CD4-positive, alpha-beta T cell treated with Interleukin-10 for 1 hour (primary cell): ENCODE measurements around the gene FNBP1.
"Not testable (repeated sequence)": the region's sequence is repeated elsewhere in the genome, so short reads cannot be mapped to it uniquely, and the experiment has no call there.

ENCODE experiments used
- DNase-seq: peaks from one replicate; pipeline ENCODE4 v3.0.0-alpha.2; 2020

The FNBP1 gene

DNA sequence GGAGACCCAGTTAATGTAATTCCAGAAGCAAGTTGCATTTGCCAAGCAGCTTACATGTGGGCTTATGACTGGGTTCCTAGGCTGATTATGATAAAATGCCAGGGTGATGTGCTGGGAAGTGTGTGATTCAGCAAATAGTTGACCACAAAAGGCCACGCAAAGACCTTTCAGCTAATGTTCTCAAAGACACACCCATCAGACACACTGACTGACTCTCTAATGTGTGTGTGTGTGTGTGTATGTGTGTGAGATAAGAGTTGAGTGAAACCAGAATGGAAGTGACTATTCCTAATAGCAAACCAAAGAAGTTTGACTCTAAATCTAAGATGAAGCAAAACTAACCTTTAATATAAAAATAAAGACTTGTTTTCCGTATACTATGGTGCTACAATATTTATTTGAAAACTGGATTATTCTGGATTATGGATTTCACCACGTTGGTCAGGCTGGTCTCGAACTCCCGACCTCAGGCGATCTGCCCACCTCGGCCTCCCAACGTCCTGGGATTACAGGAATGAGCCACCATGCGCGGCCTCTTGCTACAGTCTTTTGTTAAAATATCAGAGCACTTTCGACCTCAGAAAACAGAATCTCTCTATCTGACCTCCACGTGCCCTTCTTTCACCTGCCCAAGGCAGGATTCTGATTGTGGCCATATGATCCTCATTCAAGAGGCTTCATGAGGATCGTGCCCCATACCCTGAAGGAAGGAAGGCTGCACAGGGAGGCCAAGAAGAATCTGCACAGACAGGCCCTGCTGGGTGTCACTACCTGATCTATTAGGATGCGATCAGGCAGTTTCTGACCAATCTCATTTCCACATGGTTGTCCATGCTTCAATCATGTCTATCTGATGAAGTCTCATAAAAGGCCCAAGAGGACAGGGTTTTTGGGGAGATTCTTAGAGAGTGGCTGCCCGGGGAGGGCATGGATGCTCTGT is 132.1 kb downstream of the FNBP1 start:
- DNase-seq, result no peak

DNA sequence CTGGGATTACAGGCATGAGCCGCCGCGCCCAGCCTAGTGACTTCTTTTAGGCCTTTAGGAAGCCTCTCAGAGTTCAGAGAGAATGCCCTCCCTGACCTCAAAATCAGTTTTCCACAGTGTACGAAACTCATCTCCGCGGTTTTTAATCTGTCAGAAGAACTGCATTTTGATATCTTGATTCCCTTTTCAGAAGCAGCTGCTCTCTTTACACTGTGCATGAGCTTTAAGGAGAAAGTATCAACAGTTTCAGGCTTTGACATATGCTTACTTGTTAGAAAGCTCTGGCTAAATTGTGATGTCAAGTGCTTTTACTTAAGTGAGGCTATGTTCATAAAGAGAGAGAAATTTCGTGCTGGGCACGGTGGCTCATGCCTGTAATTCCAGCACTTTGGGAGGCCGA is 133.1 kb downstream of the FNBP1 start:
- DNase-seq, result no peak

DNA sequence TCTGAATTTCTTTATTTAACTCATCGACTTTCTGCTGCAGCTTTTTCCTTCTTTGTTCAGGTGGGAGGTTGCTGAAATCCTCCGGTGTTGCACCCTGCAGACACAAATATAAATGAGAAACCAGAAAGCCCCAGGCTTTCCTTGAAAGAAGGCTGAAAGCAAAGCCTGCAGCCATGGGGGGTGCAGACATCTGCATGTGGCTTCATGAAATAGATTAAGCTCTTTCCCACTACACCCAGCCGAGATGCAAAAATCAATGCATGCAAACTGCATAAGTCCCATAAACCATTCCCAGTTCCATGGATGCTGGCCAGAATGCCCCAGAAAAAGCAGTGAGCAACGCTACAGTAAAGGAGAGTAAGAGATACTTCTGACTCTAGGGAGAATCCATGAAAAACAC is 134.1 kb downstream of the FNBP1 start:
- DNase-seq, result no peak

DNA sequence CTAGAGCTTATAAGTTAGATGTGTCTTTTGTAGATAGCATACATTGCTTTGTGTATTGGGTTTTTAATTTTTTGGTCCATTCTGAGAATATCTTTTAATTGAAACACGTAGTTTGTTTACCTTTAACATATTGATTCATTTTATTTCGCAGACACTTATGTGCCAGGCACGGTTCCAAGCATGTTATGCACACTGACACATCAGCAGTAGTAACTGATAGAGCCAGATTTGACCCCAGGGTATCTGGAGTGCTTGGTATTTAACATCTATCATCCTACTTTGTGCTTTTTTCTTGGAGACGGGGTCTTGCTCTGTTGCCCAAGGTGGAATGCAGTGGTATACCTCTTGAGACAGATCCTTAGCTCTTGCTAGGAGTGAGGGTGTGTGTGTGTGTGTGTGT is 135.8 kb downstream of the FNBP1 start:
- no peak for DNase-seq

DNA sequence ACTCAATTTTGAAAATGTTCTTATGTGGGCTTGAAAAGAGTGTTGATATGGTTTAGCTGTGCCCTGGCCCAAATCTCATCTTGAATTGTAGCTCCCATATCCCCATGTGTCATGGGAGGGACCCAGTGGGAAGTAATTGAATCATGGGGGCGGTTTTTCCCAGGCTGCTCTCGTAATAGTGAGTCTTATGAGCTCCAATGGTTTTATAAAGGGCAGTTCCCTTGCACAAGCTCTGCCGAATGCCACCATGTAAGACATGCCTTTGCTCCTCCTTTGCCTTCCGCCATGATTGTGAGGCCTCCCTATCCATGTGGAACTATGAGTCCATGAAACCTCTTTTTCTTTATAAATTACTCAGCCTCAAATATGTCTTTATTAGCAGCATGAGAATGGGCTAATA is 136.7 kb downstream of the FNBP1 start:
- no peak for DNase-seq

DNA sequence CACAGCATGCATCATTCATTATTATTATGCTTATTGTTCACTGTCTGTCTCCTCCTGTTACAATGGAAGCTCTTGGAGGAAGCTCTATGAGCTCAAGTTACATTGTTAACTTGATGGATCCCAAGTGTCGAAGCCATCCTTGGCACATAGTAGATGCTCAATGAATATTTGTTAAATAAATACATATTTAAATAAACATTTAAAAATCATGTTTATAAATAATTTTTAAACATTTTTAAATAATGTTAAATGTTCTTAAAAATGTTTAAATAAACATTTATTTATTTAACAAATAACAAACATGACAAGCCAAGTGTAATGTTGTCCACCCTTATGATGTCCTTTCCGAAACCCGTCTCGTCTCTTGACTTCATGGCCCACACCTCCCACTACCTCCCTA is 138.3 kb downstream of the FNBP1 start:
- DNase-seq, result no peak

DNA sequence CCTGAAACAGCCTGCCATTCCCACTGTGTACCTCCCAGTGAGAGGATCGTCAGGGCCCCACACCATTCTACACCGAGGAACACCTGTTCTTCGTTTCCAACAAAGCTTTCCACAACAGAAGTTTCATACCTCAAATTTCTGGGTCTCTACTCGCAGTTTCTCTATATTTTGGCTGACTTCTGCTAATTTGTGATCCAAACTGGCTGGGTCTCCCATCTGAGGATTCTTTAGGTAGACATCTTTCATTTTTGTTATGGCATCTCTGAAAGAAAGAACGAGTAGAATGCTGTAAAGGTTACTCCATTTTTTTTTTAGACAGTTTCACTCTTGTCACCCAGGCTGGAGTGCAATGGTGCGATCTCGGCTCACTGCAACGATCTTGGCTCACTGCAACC is 140.3 kb downstream of the FNBP1 start:
- no peak for DNase-seq

DNA sequence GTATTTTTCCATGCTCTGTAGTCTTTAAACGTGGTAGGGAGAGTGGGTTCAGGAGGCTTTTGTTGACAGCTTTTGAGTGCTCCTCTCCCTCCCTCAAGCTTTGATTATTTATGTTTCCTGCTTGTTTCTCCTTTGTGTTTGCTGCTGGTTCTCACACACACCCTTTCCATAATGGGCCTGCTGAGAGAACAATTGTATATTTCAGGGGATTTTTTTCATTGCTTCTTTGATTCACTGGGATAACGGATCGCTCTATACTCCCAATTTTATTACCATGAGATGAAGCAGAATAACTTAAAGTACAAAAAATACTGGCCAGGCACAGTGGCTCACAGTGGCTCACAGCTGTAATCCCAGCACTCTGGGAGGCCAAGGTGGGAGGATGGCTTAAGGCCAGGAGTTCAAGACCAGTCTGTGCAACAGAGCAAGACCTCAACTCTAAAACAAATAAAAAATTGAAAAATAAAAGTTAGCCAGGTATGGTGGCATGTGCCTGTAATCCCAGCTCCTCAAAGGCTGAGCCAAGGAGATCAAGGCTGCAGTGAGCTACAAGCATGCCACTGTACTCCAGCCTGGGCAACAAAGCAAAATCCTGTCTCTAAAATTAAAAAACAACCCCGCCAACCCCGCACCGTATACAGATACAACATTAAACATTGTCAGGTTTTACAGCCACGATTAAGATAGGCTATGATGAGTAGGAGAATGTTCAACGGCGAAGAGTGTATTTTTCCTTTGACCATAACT is 140.8 kb downstream of the FNBP1 start:
- no peak for DNase-seq

DNA sequence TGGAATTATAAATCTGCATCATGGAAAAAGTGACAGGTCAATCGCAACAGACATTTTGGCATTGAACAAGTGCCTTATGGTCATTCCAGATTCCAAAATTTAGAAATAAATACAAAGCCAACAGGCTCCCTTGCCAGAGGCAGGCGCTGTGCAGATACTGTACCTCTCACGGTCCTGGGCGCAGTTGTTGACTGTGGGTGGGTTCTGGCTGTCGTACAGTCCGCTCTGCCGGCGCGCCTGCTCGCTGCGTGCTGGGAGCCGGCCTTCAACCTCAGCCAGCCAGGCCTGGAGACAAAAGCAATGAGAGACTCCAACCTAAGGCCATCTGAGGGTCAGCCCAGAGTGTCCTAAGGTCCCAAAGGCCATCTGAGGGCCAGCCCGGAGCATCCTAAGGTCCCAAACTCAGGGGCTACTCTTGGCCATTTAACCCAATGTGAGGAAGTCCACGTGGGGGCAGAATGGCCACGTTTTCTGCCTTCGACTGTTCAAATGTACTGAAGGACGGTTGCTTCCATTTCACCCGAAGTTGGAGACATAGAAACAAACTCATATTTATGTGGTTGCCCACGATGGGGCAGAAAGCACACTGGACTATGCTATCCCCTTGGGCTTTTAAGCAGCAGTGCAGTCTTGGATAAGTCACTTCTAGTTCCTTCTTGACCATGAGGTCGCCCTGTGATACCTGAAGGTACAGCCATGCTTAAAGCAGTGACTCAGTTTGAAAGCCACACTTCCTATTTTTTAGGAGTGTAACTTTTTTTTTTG is 142.5 kb downstream of the FNBP1 start:
- no peak for DNase-seq

DNA sequence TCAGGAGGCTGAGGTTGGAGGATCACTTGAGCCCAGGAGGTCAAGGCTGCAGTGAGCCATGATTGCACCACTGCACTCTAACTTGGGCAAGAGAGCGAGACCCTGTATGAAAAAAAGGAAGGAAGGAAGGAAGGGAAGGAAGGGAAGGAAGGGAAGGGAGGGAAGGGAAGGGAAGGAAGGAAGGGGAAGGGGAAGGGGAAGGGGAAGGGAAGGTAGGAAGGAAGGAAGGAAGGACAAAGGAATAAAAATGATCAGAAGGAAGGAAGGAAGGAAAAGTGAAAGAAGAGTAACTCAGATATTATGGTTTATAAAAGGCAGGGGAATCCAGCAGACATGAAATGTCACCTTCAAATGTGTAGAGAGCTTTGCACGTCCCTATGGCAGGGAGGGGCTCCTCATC is 143.4 kb downstream of the FNBP1 start:
- no peak for DNase-seq

DNA sequence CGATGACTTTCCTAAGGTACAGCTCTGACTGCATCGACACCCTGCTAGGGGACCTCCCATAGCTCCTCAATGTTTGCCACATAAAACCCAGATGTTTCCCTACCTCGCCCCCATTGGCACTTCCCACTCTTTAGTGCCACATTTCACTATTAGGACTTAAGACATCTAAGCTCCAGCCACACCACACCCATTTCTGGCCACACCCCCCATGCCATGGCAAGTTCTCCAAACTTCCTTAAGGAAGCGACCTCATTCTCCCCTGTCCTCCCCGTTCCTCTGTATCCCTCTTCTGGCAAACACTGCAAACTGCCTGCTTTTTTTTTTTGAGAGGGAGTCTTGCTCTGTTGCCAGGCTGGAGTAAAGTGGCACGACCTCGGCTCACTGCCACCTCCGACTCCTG is 144.8 kb downstream of the FNBP1 start:
- DNase-seq, result no peak

DNA sequence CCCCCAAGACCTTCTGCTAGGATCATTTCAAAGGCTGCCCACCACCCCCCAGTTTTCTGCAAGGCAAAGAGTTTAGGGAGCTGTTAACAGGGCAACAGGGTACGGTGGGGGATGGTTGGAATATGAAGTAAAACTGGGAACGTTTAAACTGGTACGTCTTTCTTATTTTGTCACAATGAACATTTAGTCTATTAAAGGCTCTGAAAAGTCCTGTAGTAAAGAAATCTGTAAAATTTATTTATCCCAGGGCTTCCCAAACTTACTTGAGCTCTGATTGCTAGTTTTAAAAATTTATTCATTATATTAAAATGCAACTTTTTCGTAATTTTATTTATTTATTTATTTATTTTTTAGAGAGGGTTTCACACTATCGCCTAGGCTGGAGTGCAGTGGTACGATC is 145.7 kb downstream of the FNBP1 start:
- no peak for DNase-seq

DNA sequence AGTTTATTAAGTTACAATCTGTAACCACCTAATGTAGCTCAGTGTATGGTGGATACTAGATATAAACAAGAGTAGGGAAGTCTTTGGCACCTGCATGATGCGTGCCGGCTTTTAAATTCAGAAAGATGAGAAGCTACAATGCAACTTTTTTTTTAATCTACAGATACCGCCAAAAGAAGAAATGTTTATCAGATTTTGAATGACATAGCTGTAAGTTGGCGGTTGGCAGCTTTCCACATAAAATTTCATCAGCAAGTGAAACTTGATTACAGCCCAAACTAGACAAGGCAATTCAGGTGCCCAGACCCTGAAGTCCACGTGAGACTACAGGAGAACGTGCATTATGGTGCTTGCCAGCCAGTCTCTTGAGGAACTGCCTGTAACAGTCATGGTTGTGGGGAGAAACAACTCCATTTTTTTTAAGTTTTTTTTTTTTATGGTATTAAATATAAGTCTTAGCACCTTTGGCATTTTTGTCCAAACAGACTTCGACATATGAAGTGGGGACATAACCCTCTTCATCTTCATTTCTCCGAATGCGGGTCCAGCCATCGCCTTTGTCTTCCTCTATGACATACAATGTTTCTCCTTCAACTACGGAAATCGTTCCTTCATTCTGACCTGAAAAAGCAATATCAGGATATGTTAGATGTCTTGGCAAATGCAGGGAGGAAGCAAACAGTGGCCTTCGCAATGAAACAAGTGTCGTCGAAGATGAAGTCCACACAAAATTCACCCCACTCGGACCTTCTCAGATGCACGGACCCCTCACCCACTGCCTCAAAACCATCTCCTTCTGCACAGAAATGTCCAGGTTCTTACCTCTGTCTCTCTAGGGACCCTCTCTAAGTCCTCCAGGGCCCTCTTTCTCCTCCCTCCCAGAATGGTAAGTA is 147.4 kb downstream of the FNBP1 start:
- peak; percentile 59 for DNase-seq

DNA sequence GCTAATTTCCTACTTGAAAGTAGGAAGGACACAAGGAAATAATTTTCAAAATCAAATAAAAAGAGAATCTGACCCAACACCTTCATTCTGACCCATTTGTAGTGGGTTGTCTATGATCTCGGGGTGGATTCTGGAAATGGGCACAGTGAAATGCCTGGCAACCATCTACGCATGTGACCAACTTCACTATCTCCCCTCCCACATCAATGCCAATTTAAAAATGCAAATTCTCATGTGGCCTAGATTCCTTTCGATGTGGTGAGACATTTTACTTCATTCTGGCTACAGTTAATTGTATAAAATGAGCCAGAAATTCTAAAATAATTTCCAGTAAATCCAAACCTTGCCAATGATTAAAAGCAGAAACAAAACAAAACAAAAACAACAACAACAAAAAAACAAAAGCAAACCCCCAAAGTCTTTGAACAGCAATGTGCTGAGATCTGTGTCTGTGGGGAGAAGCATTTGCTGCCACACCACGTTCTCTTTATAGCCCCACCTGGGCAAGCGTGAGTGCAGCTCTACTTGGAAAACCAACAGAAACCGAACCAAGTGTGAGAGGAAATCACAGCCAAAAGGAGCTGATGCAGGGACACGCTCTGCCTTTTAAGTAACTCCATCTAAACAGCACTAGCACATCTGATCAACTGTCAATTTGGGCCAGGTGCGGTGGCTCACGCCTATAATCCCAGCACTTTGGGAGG is 148.7 kb downstream of the FNBP1 start:
- peak; percentile 70 for DNase-seq

DNA sequence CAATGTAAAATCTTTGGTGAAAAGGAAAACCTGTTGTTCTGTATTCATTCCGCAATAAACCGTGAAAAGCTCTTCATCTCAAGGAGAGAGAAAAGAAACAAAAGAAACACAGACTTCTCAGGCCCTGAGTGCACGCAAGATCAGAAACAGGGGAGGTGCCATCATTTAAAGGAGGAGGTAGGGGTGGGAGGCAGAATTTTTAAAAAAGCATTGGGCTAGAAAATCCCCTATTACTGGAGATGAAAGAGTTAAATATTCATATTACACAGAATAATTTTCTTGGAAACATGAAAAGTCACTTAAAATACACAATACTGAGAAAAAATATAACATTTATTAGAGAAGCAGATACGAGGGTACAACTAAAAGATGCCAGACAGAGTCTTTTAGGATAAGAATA is 151.4 kb downstream of the FNBP1 start:
- DNase-seq, result peak; percentile 41

DNA sequence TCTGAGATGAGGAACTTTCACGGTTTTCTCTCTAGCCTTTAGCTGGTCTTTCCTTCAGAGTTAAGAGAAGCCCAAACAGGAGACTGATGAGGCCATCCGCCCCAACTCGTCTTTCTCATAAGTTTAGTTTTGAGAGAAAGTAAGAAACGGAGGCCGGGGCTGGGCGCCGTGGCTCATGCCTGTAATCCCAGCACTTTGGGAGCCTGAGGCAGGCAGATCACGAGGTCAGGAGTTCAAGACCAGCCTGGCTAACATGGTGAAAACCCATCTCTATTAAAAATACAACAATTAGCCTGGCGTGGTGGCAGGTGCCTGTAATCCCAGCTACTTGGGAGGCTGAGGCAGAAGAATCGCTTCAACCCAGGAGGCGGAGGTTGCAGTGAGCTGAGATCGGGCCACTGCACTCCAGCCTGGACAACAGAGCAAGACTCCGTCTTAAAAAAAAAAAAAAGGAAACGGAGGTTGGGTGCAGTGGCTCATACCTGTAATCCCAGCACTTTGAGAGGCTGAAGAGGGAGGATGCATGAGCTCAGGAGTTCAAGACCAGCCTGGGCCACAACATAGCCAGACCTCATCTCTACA is 152.2 kb downstream of the FNBP1 start:
- not testable (repeated sequence) for DNase-seq

DNA sequence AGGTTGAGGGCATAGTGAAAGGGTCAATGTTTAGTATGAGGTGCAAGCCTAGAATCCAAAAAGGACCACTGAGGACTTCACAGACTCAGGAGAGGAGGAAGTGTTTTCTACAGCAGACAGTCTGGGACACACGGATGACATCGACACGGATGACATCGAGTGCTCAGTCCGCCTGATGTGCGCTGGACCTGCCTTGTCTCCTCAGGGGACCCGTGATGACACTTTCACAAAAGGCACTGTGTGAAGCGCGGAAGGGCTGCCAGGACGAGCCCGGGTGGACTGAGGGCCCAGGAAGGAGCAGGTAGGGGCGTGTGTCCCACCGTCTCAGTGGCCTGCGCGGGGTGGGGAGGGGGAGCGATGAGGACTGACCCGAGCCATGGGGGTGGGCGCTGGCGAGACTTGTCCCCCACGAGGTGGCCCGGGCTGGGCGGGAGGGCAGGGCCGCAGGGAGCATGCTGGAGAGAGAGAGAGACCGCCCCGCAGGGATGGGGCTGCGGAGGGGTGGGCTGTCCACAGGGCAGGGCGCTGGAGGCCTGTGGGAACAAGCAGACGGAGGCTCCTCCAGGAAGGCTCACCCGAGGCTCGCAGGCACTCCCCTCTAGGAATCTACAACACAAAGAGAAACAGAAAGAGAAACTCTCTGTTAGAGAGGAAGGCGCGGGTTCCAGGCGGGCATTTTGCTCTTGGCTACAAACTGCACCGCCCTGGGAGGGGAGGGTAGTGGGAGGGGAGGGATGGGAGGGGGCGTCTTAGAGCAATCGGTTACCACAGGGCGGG is 152.9 kb downstream of the FNBP1 start:
- peak; percentile 80 for DNase-seq

DNA sequence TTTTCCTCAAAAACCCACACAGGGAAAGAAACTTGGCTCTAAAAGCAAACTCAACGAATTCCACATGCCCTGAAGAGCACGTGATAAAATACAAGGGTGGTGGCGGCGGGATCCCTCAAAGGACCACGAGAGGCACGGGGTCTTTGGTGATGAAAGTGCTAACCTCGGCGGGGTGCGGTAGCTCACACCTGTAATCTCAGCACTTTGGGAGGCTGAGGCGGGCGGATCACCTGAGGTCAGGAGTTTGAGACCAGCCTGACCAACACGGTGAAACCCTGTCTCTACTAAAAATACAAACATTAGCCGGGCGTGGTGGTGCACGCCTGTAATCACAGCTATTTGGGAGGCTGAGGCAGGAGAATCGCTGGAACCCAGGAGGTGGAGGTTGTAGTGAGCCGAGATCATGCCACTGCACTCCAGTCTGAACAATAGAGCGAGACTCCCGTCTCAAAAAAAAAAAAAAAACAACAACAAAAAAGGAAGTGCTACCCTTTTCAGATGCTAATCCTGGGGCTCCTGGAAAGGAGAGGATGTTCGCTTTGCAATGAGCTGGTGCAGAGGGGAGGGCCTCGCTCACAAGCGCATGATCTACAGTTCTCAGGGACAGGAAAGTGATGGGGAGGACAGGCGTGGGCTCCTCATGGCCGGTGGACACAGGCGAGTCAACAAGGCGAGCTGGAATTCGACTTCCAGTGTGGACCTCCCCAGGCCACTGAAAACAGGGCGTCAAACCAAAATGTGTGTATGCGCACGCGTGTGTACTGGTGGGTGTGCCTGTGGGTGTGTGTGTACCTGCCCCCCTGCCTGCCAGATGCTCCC is 153.7 kb downstream of the FNBP1 start:
- DNase-seq, result no peak

DNA sequence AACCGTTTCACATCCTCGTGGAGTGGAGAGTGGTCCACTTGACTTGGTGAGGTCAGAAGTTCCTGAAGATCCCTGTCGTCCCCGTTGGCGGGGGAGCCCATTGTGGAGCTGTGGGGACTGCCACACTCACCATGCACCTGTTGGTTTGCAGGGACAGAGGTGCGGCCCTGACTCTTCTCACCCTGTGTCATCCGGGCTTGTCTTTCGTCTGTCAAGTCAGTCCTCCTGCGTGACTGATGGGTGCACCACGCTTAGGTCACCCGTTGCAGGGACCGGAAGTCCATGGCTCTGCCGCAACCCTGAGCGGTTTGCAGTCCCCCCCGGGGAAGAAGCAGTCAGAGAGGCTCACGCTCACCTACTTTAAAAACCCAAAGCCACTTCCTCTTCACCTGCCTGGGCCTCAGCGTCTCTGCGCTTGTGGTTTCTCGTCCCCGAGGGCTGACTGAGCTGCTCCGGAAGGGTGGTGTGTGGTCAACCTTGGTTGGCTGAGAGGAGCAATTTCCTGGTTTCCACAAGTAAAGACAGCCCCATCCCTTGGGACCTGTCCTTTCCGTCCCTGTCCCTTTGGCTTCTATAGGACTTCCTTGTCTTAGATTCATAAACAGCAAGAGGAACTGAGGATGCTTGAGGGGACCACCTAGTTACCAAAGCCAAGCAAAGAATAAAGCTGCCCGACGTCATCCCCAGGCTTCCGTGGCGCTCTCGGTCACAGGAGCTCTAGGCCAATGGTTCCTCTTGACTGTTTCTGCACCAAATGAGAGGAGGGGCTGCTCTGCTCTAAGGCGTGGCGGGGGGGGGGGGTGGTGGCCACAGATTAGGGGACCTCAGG is 154.5 kb downstream of the FNBP1 start:
- DNase-seq, result peak; percentile 94
